Measurements from ENCODE around the gene GINM1.

Gene GINM1

GRCh38 chr6:149560736-149561135 is 5.4 kb upstream of the GINM1 start:
- no CpG with 5 or more reads among the region's 3 CpGs for WGBS, 2 experiments (ENCODE audit: insufficient coverage in 2 of 2)
- no peaks in the 10 kb centered on the region for H3K4me1 ChIP-seq (ENCODE audit: control insufficient read depth, insufficient read depth, low read length, poor library complexity, severe bottlenecking)
- H3K27ac ChIP-seq (ENCODE audit: low read depth, low read length, severe bottlenecking), result no peak overlapping the region
- H3K9me3 ChIP-seq (ENCODE audit: control insufficient read depth, low read length), result no peaks in the 10 kb centered on the region
- H3K4me3 ChIP-seq (ENCODE audit: extremely low read depth, insufficient read depth, low read length, poor library complexity, severe bottlenecking), result no peak overlapping the region
- H3K36me3 ChIP-seq (ENCODE audit: control insufficient read depth, insufficient read depth, low read length), result no peaks in the 10 kb centered on the region

- Histone ChIP-seq H3K36me3 (ENCODE audit: control insufficient read depth, insufficient read depth, low read length) (no peaks in the 10 kb centered on the region), H3K9me3 (ENCODE audit: control insufficient read depth, low read length) (no peaks in the 10 kb centered on the region), H3K27ac (ENCODE audit: low read depth, low read length, severe bottlenecking) (no peak overlapping the region), H3K4me1 (ENCODE audit: control insufficient read depth, insufficient read depth, low read length, poor library complexity, severe bottlenecking) (no peaks in the 10 kb centered on the region), H3K4me3 (ENCODE audit: extremely low read depth, insufficient read depth, low read length, poor library complexity, severe bottlenecking) (no peak overlapping the region)
- 71 to 82% methylated on average over 3 of the region's 5 CpGs for WGBS, 2 experiments (ENCODE audit: insufficient coverage in 2 of 2)
These were observed 2.8 kb upstream of the GINM1 start for GRCh38 chr6:149563203-149563927.

GRCh38 chr6:149563928-149564325 is 2.2 kb upstream of the GINM1 start:
- Histone ChIP-seq H3K9me3 (ENCODE audit: control insufficient read depth, low read length) (no peaks in the 10 kb centered on the region), H3K27ac (ENCODE audit: low read depth, low read length, severe bottlenecking) (no peak overlapping the region), H3K36me3 (ENCODE audit: control insufficient read depth, insufficient read depth, low read length) (no peaks in the 10 kb centered on the region), H3K4me1 (ENCODE audit: control insufficient read depth, insufficient read depth, low read length, poor library complexity, severe bottlenecking) (no peaks in the 10 kb centered on the region), H3K4me3 (ENCODE audit: extremely low read depth, insufficient read depth, low read length, poor library complexity, severe bottlenecking) (no peak overlapping the region)
- 81 to 84% methylated on average over 3 of the region's 3 CpGs for WGBS, 2 experiments (ENCODE audit: insufficient coverage in 2 of 2)

- Histone ChIP-seq H3K27ac (ENCODE audit: low read depth, low read length, severe bottlenecking) (peak overlapping the region; percentile 82), H3K36me3 (ENCODE audit: control insufficient read depth, insufficient read depth, low read length) (no peaks in the 10 kb centered on the region), H3K9me3 (ENCODE audit: control insufficient read depth, low read length) (no peaks in the 10 kb centered on the region), H3K4me3 (ENCODE audit: extremely low read depth, insufficient read depth, low read length, poor library complexity, severe bottlenecking) (peak overlapping the region; percentile 97), H3K4me1 (ENCODE audit: control insufficient read depth, insufficient read depth, low read length, poor library complexity, severe bottlenecking) (no peaks in the 10 kb centered on the region)
- WGBS, 2 experiments (ENCODE audit: insufficient coverage in 2 of 2), result 0 to 1% methylated on average over 30 to 58 of the region's 81 CpGs
These were observed 427 bp downstream of the GINM1 start for GRCh38 chr6:149566410-149567193.

- H3K9me3 ChIP-seq (ENCODE audit: control insufficient read depth, low read length), result no peaks in the 10 kb centered on the region
- H3K27ac ChIP-seq (ENCODE audit: low read depth, low read length, severe bottlenecking), result no peak overlapping the region
- H3K36me3 ChIP-seq (ENCODE audit: control insufficient read depth, insufficient read depth, low read length), result no peaks in the 10 kb centered on the region
- no peaks in the 10 kb centered on the region for H3K4me1 ChIP-seq (ENCODE audit: control insufficient read depth, insufficient read depth, low read length, poor library complexity, severe bottlenecking)
- WGBS, 2 experiments (ENCODE audit: insufficient coverage in 2 of 2), result 39 to 63% methylated on average over 8 to 9 of the region's 12 CpGs
- H3K4me3 ChIP-seq (ENCODE audit: extremely low read depth, insufficient read depth, low read length, poor library complexity, severe bottlenecking), result peak overlapping the region; percentile 97
These were observed 1.0 kb downstream of the GINM1 start for GRCh38 chr6:149567194-149567586.

GRCh38 chr6:149567945-149568585 is 1.9 kb downstream of the GINM1 start:
- 96 to 100% methylated on average over 6 of the region's 7 CpGs for WGBS, 2 experiments (ENCODE audit: insufficient coverage in 2 of 2)

GRCh38 chr6:149580880-149581279 is 14.7 kb downstream of the GINM1 start:
- H3K4me1 ChIP-seq (ENCODE audit: control insufficient read depth, insufficient read depth, low read length, poor library complexity, severe bottlenecking), result no peaks in the 10 kb centered on the region
- no peak overlapping the region for H3K4me3 ChIP-seq (ENCODE audit: extremely low read depth, insufficient read depth, low read length, poor library complexity, severe bottlenecking)
- H3K9me3 ChIP-seq (ENCODE audit: control insufficient read depth, low read length), result no peaks in the 10 kb centered on the region
- 100% methylated on average over 2 of the region's 5 CpGs for WGBS, 2 experiments (ENCODE audit: insufficient coverage in 2 of 2)
- H3K36me3 ChIP-seq (ENCODE audit: control insufficient read depth, insufficient read depth, low read length), result peaks cover 45% of the 10 kb centered on the region
- no peak overlapping the region for H3K27ac ChIP-seq (ENCODE audit: low read depth, low read length, severe bottlenecking)

More at GRCh38 chr6:149567945-149568585, 1.9 kb downstream of the GINM1 start:
- Histone ChIP-seq H3K4me3 (ENCODE audit: extremely low read depth, insufficient read depth, low read length, poor library complexity, severe bottlenecking) (no peak overlapping the region), H3K9me3 (ENCODE audit: control insufficient read depth, low read length) (no peaks in the 10 kb centered on the region), H3K4me1 (ENCODE audit: control insufficient read depth, insufficient read depth, low read length, poor library complexity, severe bottlenecking) (no peaks in the 10 kb centered on the region), H3K27ac (ENCODE audit: low read depth, low read length, severe bottlenecking) (no peak overlapping the region), H3K36me3 (ENCODE audit: control insufficient read depth, insufficient read depth, low read length) (peaks cover under 1% of the 10 kb centered on the region)

- no peak overlapping the region for H3K27ac ChIP-seq (ENCODE audit: low read depth, low read length, severe bottlenecking)
- peaks cover 45% of the 10 kb centered on the region for H3K36me3 ChIP-seq (ENCODE audit: control insufficient read depth, insufficient read depth, low read length)
- no peak overlapping the region for H3K4me3 ChIP-seq (ENCODE audit: extremely low read depth, insufficient read depth, low read length, poor library complexity, severe bottlenecking)
- WGBS, 2 experiments (ENCODE audit: insufficient coverage in 2 of 2), result 88 to 100% methylated on average over 1 to 2 of the region's 5 CpGs
- H3K4me1 ChIP-seq (ENCODE audit: control insufficient read depth, insufficient read depth, low read length, poor library complexity, severe bottlenecking), result no peaks in the 10 kb centered on the region
- no peaks in the 10 kb centered on the region for H3K9me3 ChIP-seq (ENCODE audit: control insufficient read depth, low read length)
These were observed 15.2 kb downstream of the GINM1 start for GRCh38 chr6:149581349-149581748.

- H3K9me3 ChIP-seq (ENCODE audit: control insufficient read depth, low read length), result no peaks in the 10 kb centered on the region
- H3K36me3 ChIP-seq (ENCODE audit: control insufficient read depth, insufficient read depth, low read length), result peaks cover 63% of the 10 kb centered on the region
- no peaks in the 10 kb centered on the region for H3K4me1 ChIP-seq (ENCODE audit: control insufficient read depth, insufficient read depth, low read length, poor library complexity, severe bottlenecking)
- no peak overlapping the region for H3K4me3 ChIP-seq (ENCODE audit: extremely low read depth, insufficient read depth, low read length, poor library complexity, severe bottlenecking)
- 89 to 100% methylated on average over 2 of the region's 2 CpGs for WGBS, 2 experiments (ENCODE audit: insufficient coverage in 2 of 2)
- no peak overlapping the region for H3K27ac ChIP-seq (ENCODE audit: low read depth, low read length, severe bottlenecking)
These were observed 20.0 kb downstream of the GINM1 start for GRCh38 chr6:149586149-149586548.

GRCh38 chr6:149592983-149593382 is 26.8 kb downstream of the GINM1 start:
- no peaks in the 10 kb centered on the region for H3K9me3 ChIP-seq (ENCODE audit: control insufficient read depth, low read length)
- no peak overlapping the region for H3K27ac ChIP-seq (ENCODE audit: low read depth, low read length, severe bottlenecking)
- H3K4me1 ChIP-seq (ENCODE audit: control insufficient read depth, insufficient read depth, low read length, poor library complexity, severe bottlenecking), result no peaks in the 10 kb centered on the region
- H3K36me3 ChIP-seq (ENCODE audit: control insufficient read depth, insufficient read depth, low read length), result peaks cover 74% of the 10 kb centered on the region
- H3K4me3 ChIP-seq (ENCODE audit: extremely low read depth, insufficient read depth, low read length, poor library complexity, severe bottlenecking), result no peak overlapping the region
- WGBS, 2 experiments (ENCODE audit: insufficient coverage in 2 of 2), result 100% methylated on average over 1 of the region's 2 CpGs; no CpG with 5 or more reads in 1 of the 2 experiments

Data from mesodermal cell (in vitro differentiated cells).